IMR-90 (cell line): ENCODE measurements around the gene KLC3. TPM values are rescaled to one million over a fixed set of nuclear protein-coding genes. Genes with fewer than 3 reads are reported as not detected.

Experiments used
- ATAC-seq: fragments of 200-7000 bp; cut with Tn5 transposase; 2 replicates; pipeline ENCODE4 v1.9.1; 2020; ENCODE audit warnings: low read depth, mild to moderate bottlenecking, moderate library complexity
- BruUV-seq: library from RNA; stranded (reverse); fragments of 400-500 nt; replicated peaks from 2 replicates; lab custom pipeline; 2021; lab: Mats Ljungman, UMichigan
- CTCF ChIA-PET: fragments of 300-600 bp; formaldehyde crosslinking; extraction: SDS; loops from one replicate; lab custom pipeline; 2021; ENCODE audit warnings: antibody characterized with exemption; lab: Yijun Ruan, JAX
- POLR2A ChIA-PET: fragments of 300-600 bp; sonication (Branson Sonifier 250); formaldehyde crosslinking; loops from one replicate; lab custom pipeline; 2022; ENCODE audit warnings: antibody characterized with exemption; ENCODE audit not compliant: unreplicated experiment; lab: Charles Lee
- DNase-seq: peaks from one replicate; pipeline ENCODE4 v3.0.0; 2013
- H2AFZ ChIP-seq: replicated peaks from 2 replicates; pipeline ENCODE3; 2013; ENCODE audit warnings: low read length, mild to moderate bottlenecking; ENCODE audit not compliant: poor library complexity
- H2AK5ac ChIP-seq: 2 replicates; pipeline ENCODE4 v1.6.1; 2013; ENCODE audit warnings: low read depth, low read length, inconsistent platforms
- H2AK9ac ChIP-seq: replicated peaks from 2 replicates; pipeline ENCODE3; 2013; ENCODE audit warnings: mild to moderate bottlenecking, low read depth, low read length, moderate library complexity; ENCODE audit not compliant: poor library complexity
- H2BK120ac ChIP-seq: 2 replicates; pipeline ENCODE4 v1.6.1; 2013; ENCODE audit warnings: low read depth, low read length, inconsistent platforms
- H2BK15ac ChIP-seq: 3 replicates; pipeline ENCODE4 v1.6.1; 2013; ENCODE audit warnings: low read depth, low read length, inconsistent platforms
- H2BK20ac ChIP-seq: 2 replicates; pipeline ENCODE4 v1.6.1; 2013; ENCODE audit warnings: low read depth, mild to moderate bottlenecking, inconsistent platforms, low read length, moderate library complexity
- H2BK5ac ChIP-seq: 2 replicates; pipeline ENCODE4 v1.6.1; 2013; ENCODE audit warnings: mild to moderate bottlenecking, low read depth, low read length, inconsistent platforms; ENCODE audit not compliant: poor library complexity, severe bottlenecking
- H3K14ac ChIP-seq: replicated peaks from 2 replicates; pipeline ENCODE4 v1.6.1; 2013; ENCODE audit warnings: low read depth, low read length, inconsistent platforms
- H3K18ac ChIP-seq: 2 replicates; pipeline ENCODE4 v1.6.1; 2013; ENCODE audit warnings: low read depth, low read length, control low read depth
- H3K23ac ChIP-seq: 2 replicates; pipeline ENCODE4 v1.6.1; 2013; ENCODE audit warnings: low read depth, low read length, inconsistent platforms
- H3K27ac ChIP-seq: 2 replicates; pipeline ENCODE4 v1.5.1; 2013; ENCODE audit warnings: mild to moderate bottlenecking, control low read depth, low read length; ENCODE audit not compliant: insufficient read depth
- H3K27me3 ChIP-seq: 2 replicates; pipeline ENCODE4 v1.6.1; 2013; ENCODE audit warnings: low read length; ENCODE audit not compliant: control insufficient read depth, insufficient read depth
- H3K36me3 ChIP-seq: 2 replicates; pipeline ENCODE4 v1.6.1; 2013; ENCODE audit warnings: low read length, mixed read lengths; ENCODE audit not compliant: control insufficient read depth, insufficient read depth
- H3K4ac ChIP-seq: 2 replicates; pipeline ENCODE4 v1.6.1; 2013; ENCODE audit warnings: low read depth, low read length, inconsistent platforms
- H3K4me1 ChIP-seq: 2 replicates; pipeline ENCODE4 v1.6.1; 2013; ENCODE audit warnings: low read length, mixed read lengths; ENCODE audit not compliant: control insufficient read depth, insufficient read depth
- H3K4me2 ChIP-seq: 2 replicates; pipeline ENCODE4 v1.6.1; 2013; ENCODE audit warnings: low read depth, mild to moderate bottlenecking, control low read depth, low read length, moderate library complexity
- H3K4me3 ChIP-seq: 2 replicates; pipeline ENCODE4 v1.5.1; 2013; ENCODE audit warnings: low read depth, mild to moderate bottlenecking, control low read depth, low read length, moderate library complexity; ENCODE audit not compliant: insufficient read depth
- H3K56ac ChIP-seq: 2 replicates; pipeline ENCODE4 v1.6.1; 2013; ENCODE audit warnings: low read length, inconsistent platforms; ENCODE audit not compliant: insufficient read depth; ENCODE audit errors: extremely low read depth
- H3K79me1 ChIP-seq, 2 experiments: 2 replicates each; pipeline ENCODE4 v1.6.1; 2013; ENCODE audit warnings: low read length in 2 of 2, inconsistent platforms in 1 of 2, low read depth in 1 of 2
- H3K9ac ChIP-seq: 2 replicates; pipeline ENCODE4 v1.6.1; 2013; ENCODE audit warnings: low read depth, low read length, control low read depth
- H3K9me1 ChIP-seq: 2 replicates; pipeline ENCODE4 v1.6.1; 2013; ENCODE audit warnings: low read length, inconsistent platforms; ENCODE audit not compliant: insufficient read depth
- H3K9me3 ChIP-seq: 2 replicates; pipeline ENCODE4 v1.6.1; 2013; ENCODE audit warnings: low read length; ENCODE audit not compliant: control insufficient read depth, insufficient read depth
- H4K20me1 ChIP-seq: 2 replicates; pipeline ENCODE4 v1.6.1; 2013; ENCODE audit warnings: low read length, inconsistent platforms; ENCODE audit not compliant: insufficient read depth
- H4K5ac ChIP-seq: 2 replicates; pipeline ENCODE4 v1.6.1; 2013; ENCODE audit warnings: mild to moderate bottlenecking, low read depth, low read length, control low read depth
- H4K8ac ChIP-seq, 2 experiments: 2 replicates each; pipeline ENCODE4 v1.6.1; 2013; ENCODE audit warnings: low read depth in 2 of 2, low read length in 2 of 2, control low read depth in 1 of 2, inconsistent platforms in 1 of 2
- H4K91ac ChIP-seq: 2 replicates; pipeline ENCODE4 v1.6.1; 2013; ENCODE audit warnings: low read depth, low read length, inconsistent platforms; ENCODE audit not compliant: insufficient read depth
- BHLHE40 ChIP-seq: fragments of 150-350 bp; IDR thresholded peaks from 2 replicates; pipeline ENCODE4 v1.6.1; 2016; ENCODE audit warnings: mild to moderate bottlenecking, low read depth, low read length
- CEBPB ChIP-seq: IDR thresholded peaks from 2 replicates; pipeline ENCODE4 v1.6.1; 2012; ENCODE audit warnings: low read depth, low read length, improper control_type of control experiment
- CHD1 ChIP-seq: IDR thresholded peaks from 2 replicates; pipeline ENCODE4 v1.6.1; 2012; ENCODE audit warnings: low read depth, low read length, improper control_type of control experiment
- CTCF ChIP-seq: conservative IDR thresholded peaks from 2 replicates; pipeline ENCODE4 v1.5.1; 2012; ENCODE audit warnings: mild to moderate bottlenecking, low read depth, low read length, improper control_type of control experiment
- ELK1 ChIP-seq: fragments of 150-350 bp; IDR thresholded peaks from 2 replicates; pipeline ENCODE4 v1.6.1; 2016; ENCODE audit warnings: low read depth, mild to moderate bottlenecking, low read length, moderate library complexity, borderline replicate concordance
- FOS ChIP-seq: fragments of 150-350 bp; IDR thresholded peaks from 2 replicates; pipeline ENCODE4 v1.6.1; 2016; ENCODE audit warnings: low read depth, low read length
- MAZ ChIP-seq: IDR thresholded peaks from 2 replicates; pipeline ENCODE4 v1.6.1; 2012; ENCODE audit warnings: low read depth, mild to moderate bottlenecking, low read length, improper control_type of control experiment, moderate library complexity, borderline replicate concordance
- MXI1 ChIP-seq: IDR thresholded peaks from 2 replicates; pipeline ENCODE4 v1.6.1; 2012; ENCODE audit warnings: low read depth, mild to moderate bottlenecking, low read length, moderate library complexity, borderline replicate concordance
- NFE2L2 ChIP-seq: fragments of 150-350 bp; IDR thresholded peaks from 2 replicates; pipeline ENCODE4 v1.6.1; 2016; ENCODE audit warnings: low read depth, mild to moderate bottlenecking, low read length
- POLR2A ChIP-seq: IDR thresholded peaks from 2 replicates; pipeline ENCODE4 v1.6.1; 2012; ENCODE audit warnings: mild to moderate bottlenecking, low read depth, low read length
- RAD21 ChIP-seq: IDR thresholded peaks from 2 replicates; pipeline ENCODE4 v1.6.1; 2012; ENCODE audit warnings: low read length, improper control_type of control experiment
- RCOR1 ChIP-seq: IDR thresholded peaks from 2 replicates; pipeline ENCODE4 v1.6.1; 2012; ENCODE audit warnings: mild to moderate bottlenecking, low read length, improper control_type of control experiment; ENCODE audit not compliant: insufficient replicate concordance
- RFX5 ChIP-seq: IDR thresholded peaks from 2 replicates; pipeline ENCODE4 v1.8.0; 2012; ENCODE audit warnings: low read depth, mild to moderate bottlenecking, low read length, moderate library complexity
- SMC3 ChIP-seq: fragments of 150-350 bp; IDR thresholded peaks from 2 replicates; pipeline ENCODE4 v1.6.1; 2016; ENCODE audit warnings: low read depth, mild to moderate bottlenecking, antibody characterized with exemption, low read length, moderate library complexity
- USF2 ChIP-seq: fragments of 150-350 bp; IDR thresholded peaks from 2 replicates; pipeline ENCODE4 v1.6.1; 2017; ENCODE audit warnings: mild to moderate bottlenecking, antibody characterized with exemption, low read length, low read depth
- WGBS, 2 experiments: methylation state at CpG; one replicate each; pipeline versions ENCODE4 v1.1.5 to v1.1.7; 2013; ENCODE audit warnings: missing lambda C conversion rate in 2 of 2; ENCODE audit not compliant: insufficient read length in 1 of 2; ENCODE audit errors: extremely low coverage in 2 of 2; 5-methylcytosine and 5-hydroxymethylcytosine counted together
- dilution Hi-C: fragments of 300-500 bp; cut with HindIII; formaldehyde crosslinking; loops from one replicate; pipeline ENCODE4 v1.14.3; 2018; ENCODE audit warnings: low sequenced_read_pairs; ENCODE audit not compliant: unreplicated experiment
- in situ Hi-C: fragments of 300-500 bp; cut with MboI; formaldehyde crosslinking; loops from 3 replicates; pipeline ENCODE4 v1.14.3; 2019; ENCODE audit warnings: low sequenced_read_pairs, inconsistent platforms, mixed read lengths
- intact Hi-C: fragments of 100-400 bp; cut with micrococcal nuclease; formaldehyde crosslinking; loops from 2 replicates; pipeline ENCODE4 v1.10.0; 2022
- polyA plus RNA-seq, 3 experiments: library from polyadenylated mRNA; depleted of rRNA; stranded (reverse); fragments of >200 nt; gene quantifications; 2 replicates each; pipeline ENCODE4 v1.2.3, GENCODE V29; 2012; ENCODE audit warnings: low replicate concordance in 1 of 3
- total RNA-seq: library from RNA; depleted of rRNA; stranded (reverse); fragments of >200 nt; gene quantifications from 2 replicates; pipeline ENCODE4 v1.2.3, GENCODE V29; 2012

The KLC3 gene
- total and polyA plus RNA-seq, 2 of the 4 experiments (the other 2 are of a cell fraction), result 0.14 to 0.18 TPM

DNA sequence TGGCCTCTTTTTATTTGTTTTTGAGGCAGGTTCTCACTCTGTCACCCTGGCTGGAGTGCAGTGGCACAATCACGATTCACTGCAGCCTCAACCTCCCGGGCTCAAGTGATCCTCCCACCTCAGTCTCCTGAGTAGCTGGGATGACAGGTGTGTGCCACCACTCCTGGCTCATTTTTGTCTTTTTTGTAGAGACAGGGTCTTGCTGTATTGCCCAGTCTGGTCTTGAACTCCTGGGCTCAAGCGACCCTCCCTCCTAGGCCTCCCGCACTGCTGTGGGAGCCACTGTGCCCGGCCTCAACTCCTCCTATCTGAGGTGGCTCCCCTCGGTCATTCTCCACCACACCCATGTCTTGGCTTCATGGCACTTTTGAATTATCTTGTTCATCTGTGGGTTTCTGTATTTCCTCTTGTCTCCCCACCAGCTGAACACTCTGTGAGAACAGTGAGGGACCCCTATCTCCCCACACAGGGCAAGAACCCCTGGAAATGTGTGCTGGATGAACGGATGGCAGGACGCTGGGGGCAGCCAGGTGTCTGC is 25.8 kb upstream of the KLC3 start:
- TF ChIP-seq NFE2L2 (no peak), BHLHE40 (no peak), USF2 (no peak), POLR2A (no peak), RCOR1 (no peak), RFX5 (no peak), MAZ (no peak), CTCF (no peak), RAD21 (no peak), SMC3 (no peak), ELK1 (no peak), FOS (no peak), CEBPB (no peak), CHD1 (no peak), MXI1 (no peak)
- Histone ChIP-seq H3K4me2 (no peak overlapping the region), H3K27ac (no peak overlapping the region), H4K20me1 (no peaks in the 10 kb centered on the region), H3K18ac (no peak overlapping the region), H3K23ac (no peak overlapping the region), H4K8ac (no peak overlapping the region), H3K14ac (no peak overlapping the region), H4K91ac (no peak overlapping the region), H3K9me1 (no peaks in the 10 kb centered on the region), H2AK9ac (no peak overlapping the region), H3K9me3 (no peaks in the 10 kb centered on the region), H3K9ac (no peak overlapping the region), H3K36me3 (no peaks in the 10 kb centered on the region), H2BK120ac (no peak overlapping the region), H3K27me3 (peaks cover 30% of the 10 kb centered on the region), H2BK15ac (no peak overlapping the region), H2AK5ac (no peak overlapping the region), H2AFZ (no peak overlapping the region), H2BK20ac (no peak overlapping the region), H4K5ac (no peak overlapping the region), H2BK5ac (no peak overlapping the region), H3K56ac (no peak overlapping the region), H3K4ac (no peak overlapping the region), H3K4me3 (no peak overlapping the region), H3K79me1 (no peaks in the 10 kb centered on the region), H3K4me1 (no peaks in the 10 kb centered on the region)
- in situ Hi-C loops (no loop called here), intact Hi-C loops (no loop called here), dilution Hi-C loops (no loop called here)
- CTCF ChIA-PET, result no interaction called here
- DNase-seq (no peak), ATAC-seq (no peak)
- POLR2A ChIA-PET, result no interaction called here
- 80% methylated on average over 1 of the region's 8 CpGs; no CpG with 5 or more reads in 1 of the 2 experiments for WGBS, 2 experiments
- no TSS peak for BruUV-seq
